ENCODE results near the gene IFNLR1. TPM values are rescaled to one million over a fixed set of nuclear protein-coding genes. Genes with fewer than 3 reads are reported as not detected.

IFNLR1 gene
- total RNA-seq, 1 donor from 2014 or later: 11.1 TPM

DNA sequence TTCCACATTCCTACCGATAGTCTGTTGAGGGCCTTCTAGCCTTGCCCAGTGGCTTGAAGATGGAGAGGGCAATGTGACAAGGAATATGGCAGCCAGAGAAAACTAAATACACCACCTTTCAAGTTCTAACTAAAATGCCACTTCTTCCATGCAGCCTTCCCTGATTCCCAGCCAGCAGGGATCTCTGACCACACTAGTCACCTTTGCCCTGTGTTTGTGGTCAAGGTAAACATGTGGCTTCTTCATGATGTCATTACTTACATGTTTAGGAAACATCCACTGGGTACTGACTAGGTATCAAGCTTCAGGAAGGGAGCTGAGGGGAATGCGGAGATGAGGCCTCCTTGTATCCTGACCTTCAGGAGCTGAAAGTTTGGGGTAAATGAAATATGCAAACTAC, 21.6 kb downstream of the IFNLR1 start:
- no peak for ATAC-seq
- H3K27ac ChIP-seq: no peak overlapping the region
- TF ChIP-seq, protein P1, sequence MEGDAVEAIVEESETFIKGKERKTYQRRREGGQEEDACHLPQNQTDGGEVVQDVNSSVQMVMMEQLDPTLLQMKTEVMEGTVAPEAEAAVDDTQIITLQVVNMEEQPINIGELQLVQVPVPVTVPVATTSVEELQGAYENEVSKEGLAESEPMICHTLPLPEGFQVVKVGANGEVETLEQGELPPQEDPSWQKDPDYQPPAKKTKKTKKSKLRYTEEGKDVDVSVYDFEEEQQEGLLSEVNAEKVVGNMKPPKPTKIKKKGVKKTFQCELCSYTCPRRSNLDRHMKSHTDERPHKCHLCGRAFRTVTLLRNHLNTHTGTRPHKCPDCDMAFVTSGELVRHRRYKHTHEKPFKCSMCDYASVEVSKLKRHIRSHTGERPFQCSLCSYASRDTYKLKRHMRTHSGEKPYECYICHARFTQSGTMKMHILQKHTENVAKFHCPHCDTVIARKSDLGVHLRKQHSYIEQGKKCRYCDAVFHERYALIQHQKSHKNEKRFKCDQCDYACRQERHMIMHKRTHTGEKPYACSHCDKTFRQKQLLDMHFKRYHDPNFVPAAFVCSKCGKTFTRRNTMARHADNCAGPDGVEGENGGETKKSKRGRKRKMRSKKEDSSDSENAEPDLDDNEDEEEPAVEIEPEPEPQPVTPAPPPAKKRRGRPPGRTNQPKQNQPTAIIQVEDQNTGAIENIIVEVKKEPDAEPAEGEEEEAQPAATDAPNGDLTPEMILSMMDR (IDR thresholded peaks at IDR 0.05): no peak
- no peaks in the 10 kb centered on the region for H3K4me1 ChIP-seq
- H3K4me3 ChIP-seq: no peak overlapping the region
- no peaks in the 10 kb centered on the region for H3K9me3 ChIP-seq
- no peak for DNase-seq
- intact Hi-C loops (cut with DNase I): no loop called here
- H3K36me3 ChIP-seq: no peaks in the 10 kb centered on the region
- H3K27me3 ChIP-seq: no peaks in the 10 kb centered on the region

DNA sequence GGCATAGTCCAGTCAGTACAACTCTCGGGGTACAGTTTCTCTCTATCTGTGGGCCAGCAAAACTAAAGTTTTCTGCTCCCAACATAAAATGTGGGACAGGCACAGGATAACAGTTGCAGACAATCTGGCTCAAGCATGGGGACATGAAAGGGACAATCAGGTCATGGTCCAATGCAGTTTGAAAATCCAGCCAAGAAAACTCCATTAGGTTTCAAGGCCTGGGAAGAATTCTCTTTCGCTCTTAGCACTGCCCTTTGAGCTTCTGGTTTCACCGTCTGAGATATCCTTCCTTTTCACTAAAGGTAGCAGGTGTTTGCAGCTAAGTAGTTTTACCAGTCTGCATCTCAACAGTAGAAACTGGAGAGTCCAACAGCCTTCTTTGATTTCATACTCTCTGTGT, 23.1 kb downstream of the IFNLR1 start:
- Histone ChIP-seq H3K9me3 (no peaks in the 10 kb centered on the region), H3K36me3 (no peaks in the 10 kb centered on the region), H3K27me3 (no peaks in the 10 kb centered on the region), H3K27ac (no peak overlapping the region), H3K4me3 (no peak overlapping the region), H3K4me1 (no peaks in the 10 kb centered on the region)
- TF ChIP-seq, protein P1 (IDR thresholded peaks at IDR 0.05): no peak
- intact Hi-C loops (cut with DNase I): no loop called here
- DNase-seq (no peak), ATAC-seq (no peak)

DNA sequence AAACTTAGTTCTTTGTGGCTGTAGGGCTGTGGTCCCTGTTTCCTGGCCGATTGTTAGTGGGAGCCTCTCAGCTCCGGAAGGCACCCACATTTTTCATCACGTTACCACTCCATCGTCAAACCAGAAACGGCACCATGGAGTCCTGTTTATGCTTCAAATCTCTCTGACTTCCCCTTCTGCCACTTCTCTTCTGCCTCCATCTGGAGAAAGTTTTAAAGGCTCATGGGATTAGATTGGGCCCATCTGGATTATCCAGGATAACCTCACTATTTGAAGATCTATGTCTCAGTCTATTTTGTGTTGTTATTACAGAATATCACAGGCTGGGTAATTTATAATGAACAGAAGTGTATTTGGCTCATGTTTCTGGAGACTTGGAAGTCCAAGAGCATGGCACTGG, 24.9 kb downstream of the IFNLR1 start:
- ATAC-seq (no peak), DNase-seq (no peak)
- TF ChIP-seq, protein P1 (IDR thresholded peaks at IDR 0.05): no peak
- H3K27me3 ChIP-seq: no peaks in the 10 kb centered on the region
- no peak overlapping the region for H3K4me3 ChIP-seq
- no peaks in the 10 kb centered on the region for H3K36me3 ChIP-seq
- H3K27ac ChIP-seq: no peak overlapping the region
- no peaks in the 10 kb centered on the region for H3K4me1 ChIP-seq
- no peaks in the 10 kb centered on the region for H3K9me3 ChIP-seq
- intact Hi-C loops (cut with DNase I): no loop called here

DNA sequence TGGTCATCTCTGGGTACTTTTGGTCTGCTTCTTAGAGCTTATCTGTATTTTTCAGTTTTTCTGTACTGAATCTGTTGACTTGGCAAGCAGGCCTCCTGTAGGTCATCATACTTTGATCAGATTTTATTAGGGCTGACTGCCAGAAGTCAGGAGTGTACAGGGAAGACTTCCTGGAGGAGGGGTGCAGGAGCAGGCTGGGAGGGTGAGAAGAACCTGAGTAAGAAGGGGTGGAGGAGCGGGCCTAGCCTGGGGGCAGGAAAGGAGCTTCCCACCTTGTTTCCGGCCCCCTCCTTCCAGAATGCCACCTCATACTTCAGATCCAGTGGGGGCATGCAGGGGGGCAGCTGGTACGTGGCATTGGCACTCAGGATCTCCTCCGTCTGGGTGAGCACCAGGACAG, 25.8 kb downstream of the IFNLR1 start:
- intact Hi-C loops (cut with DNase I): no loop called here
- ATAC-seq (no peak), DNase-seq (no peak)
- H3K27me3 ChIP-seq: no peaks in the 10 kb centered on the region
- H3K27ac ChIP-seq: no peak overlapping the region
- no peaks in the 10 kb centered on the region for H3K9me3 ChIP-seq
- TF ChIP-seq, protein P1 (IDR thresholded peaks at IDR 0.05): no peak
- H3K4me1 ChIP-seq: no peaks in the 10 kb centered on the region
- no peaks in the 10 kb centered on the region for H3K36me3 ChIP-seq
- H3K4me3 ChIP-seq: no peak overlapping the region

DNA sequence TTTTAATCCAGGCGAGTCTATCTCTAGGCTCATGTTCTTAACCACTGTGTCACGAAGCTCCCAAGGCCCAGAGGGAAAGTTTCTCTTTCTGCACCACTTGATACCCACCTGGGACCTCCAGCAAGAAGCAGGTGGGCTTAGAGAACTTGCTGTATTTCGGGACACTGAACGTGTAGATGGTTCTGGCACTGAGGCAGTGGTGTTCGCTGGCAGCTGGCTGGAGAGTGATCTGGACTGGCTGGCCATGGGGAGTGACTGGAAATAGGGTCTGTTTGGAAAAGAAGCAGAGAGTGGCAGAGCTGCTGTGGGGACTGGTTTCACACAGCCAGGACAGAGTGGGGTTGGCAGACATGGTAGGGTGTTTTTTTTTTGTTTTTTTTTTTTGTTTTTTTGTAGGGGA, 27.7 kb downstream of the IFNLR1 start:
- intact Hi-C loops (cut with DNase I): no loop called here
- Histone ChIP-seq H3K9me3 (no peaks in the 10 kb centered on the region), H3K36me3 (no peaks in the 10 kb centered on the region), H3K4me3 (no peak overlapping the region), H3K27me3 (no peaks in the 10 kb centered on the region), H3K4me1 (no peaks in the 10 kb centered on the region), H3K27ac (no peak overlapping the region)
- no peak for DNase-seq
- TF ChIP-seq, protein P1 (IDR thresholded peaks at IDR 0.05): no peak
- ATAC-seq: no peak

DNA sequence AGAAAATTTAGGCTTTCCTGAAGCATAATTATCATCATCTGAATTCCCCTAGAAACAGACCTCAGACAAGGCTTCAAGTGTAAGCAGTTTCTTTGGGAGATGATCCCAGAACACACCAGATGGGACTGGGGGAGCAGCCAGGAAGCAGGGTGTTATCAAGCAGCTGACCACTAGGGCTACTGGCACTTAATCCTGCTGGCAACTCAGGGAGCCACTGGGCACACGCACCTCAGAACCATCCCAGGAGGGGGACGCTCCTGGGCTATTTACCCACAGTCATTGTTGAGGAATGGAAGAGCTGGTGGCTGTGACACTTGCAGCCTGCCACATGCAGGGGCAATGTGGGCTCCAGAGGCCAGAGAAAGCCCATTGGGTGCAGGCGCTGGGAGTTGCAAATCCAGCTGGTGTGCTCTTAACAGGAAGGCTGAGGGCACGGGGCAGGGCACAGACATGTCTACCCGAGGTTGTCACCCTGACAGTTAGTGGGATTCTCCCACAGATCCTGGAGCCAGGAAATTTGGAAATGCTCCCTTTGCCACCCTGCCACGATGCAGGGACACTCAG, 29.1 kb downstream of the IFNLR1 start:
- Histone ChIP-seq H3K4me1 (no peaks in the 10 kb centered on the region), H3K36me3 (no peaks in the 10 kb centered on the region), H3K4me3 (no peak overlapping the region), H3K27me3 (no peaks in the 10 kb centered on the region), H3K27ac (no peak overlapping the region), H3K9me3 (no peaks in the 10 kb centered on the region)
- intact Hi-C loops (cut with DNase I): no loop called here
- ATAC-seq (no peak), DNase-seq (no peak)
- TF ChIP-seq, protein P1 (IDR thresholded peaks at IDR 0.05): peak; percentile 16
